SK-N-MC (cell line): Measurements from ENCODE around the gene IWS1.

ENCODE experiments used
- EZH2 ChIP-seq: fragments of 200-600 bp; sonication (generic); IDR thresholded peaks from one replicate; pipeline ENCODE4 v1.6.1; 2017; ENCODE audit warnings: antibody characterized with exemption
- FOXP2 ChIP-seq: optimal IDR thresholded peaks from 2 replicates; pipeline ENCODE3; 2011; ENCODE audit warnings: mild to moderate bottlenecking, moderate library complexity; ENCODE audit not compliant: insufficient read depth; ENCODE audit errors: extremely low read length, control extremely low read depth
- POLR2AphosphoS5 ChIP-seq: IDR thresholded peaks from 2 replicates; pipeline ENCODE4 v1.6.1; 2012; ENCODE audit warnings: mild to moderate bottlenecking, low read depth, low read length, borderline replicate concordance

DNA sequence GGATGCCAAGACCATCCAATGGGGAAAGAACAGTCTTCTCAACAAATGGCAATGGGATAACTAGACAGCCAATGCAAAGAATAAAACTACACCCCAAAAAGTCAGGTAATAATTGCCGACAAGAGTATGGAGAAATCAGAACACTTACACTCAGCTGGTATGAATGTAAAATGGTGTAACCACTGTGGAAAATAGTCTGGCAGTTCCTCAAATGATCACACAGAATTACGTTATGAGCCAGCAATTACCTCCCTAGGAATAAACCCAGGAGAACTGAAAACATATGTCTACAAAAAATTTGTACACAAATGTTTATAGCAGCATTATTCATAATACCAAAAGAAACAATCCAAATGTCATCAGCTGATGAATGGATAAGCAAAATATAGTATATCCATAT, 8.8 kb downstream of the IWS1 start:
- TF ChIP-seq POLR2AphosphoS5, result no peak
- no peak for TF ChIP-seq EZH2
- TF ChIP-seq FOXP2, result no peak
